B cell (primary cell): ENCODE data around the gene BCL10. TPM values are rescaled to one million over a fixed set of nuclear protein-coding genes. Genes with fewer than 3 reads are reported as not detected.
A peak's percentile ranks its signal among the peaks of the same experiment; 100 is the strongest.

Experiments
- ATAC-seq: fragments of 200-7000 bp; cut with Tn5 transposase; one replicate; pipeline ENCODE4 v1.10.0; 2021; ENCODE audit warnings: low read depth, mild to moderate bottlenecking, moderate number of reproducible peaks, moderate library complexity
- CTCF ChIA-PET: fragments of 350-600 bp; sonication (Branson Sonifier 250); formaldehyde crosslinking; loops from one replicate; lab custom pipeline; 2021; ENCODE audit warnings: antibody characterized with exemption, inconsistent platforms; lab: Charles Lee
- POLR2A ChIA-PET: fragments of 350-600 bp; sonication (Branson Sonifier 250); formaldehyde crosslinking; loops from one replicate; lab custom pipeline; 2021; ENCODE audit warnings: antibody characterized with exemption; lab: Charles Lee
- DNase-seq: peaks from one replicate; pipeline ENCODE4 v3.0.0; 2013
- H2AFZ ChIP-seq: 2 replicates; pipeline ENCODE4 v1.6.1; 2012; ENCODE audit warnings: mild to moderate bottlenecking, low read depth, low read length; ENCODE audit not compliant: insufficient read depth, poor library complexity, severe bottlenecking
- H3K27ac ChIP-seq, 2 donors: 1 replicate in 1 of 2; 2 replicates in 1 of 2; pipeline ENCODE4 v1.5.1; 2012 to 2013; ENCODE audit warnings: low read length in 2 of 2, mild to moderate bottlenecking in 2 of 2, moderate library complexity in 1 of 2
- H3K27me3 ChIP-seq, 4 experiments: fragments of 200-600 bp in 1 of 4; sonication (generic) in 1 of 4; replicated peaks in 1 of 4; 1 replicate in 2 of 4; 2 replicates in 2 of 4; pipeline versions ENCODE4 v1.6.1 to v1.7.0; 2013 to 2016; ENCODE audit warnings: low read length in 3 of 4, mild to moderate bottlenecking in 2 of 4, mixed read lengths in 1 of 4, moderate library complexity in 1 of 4; ENCODE audit not compliant: insufficient read depth in 4 of 4, control insufficient read depth in 3 of 4; ENCODE audit errors: control extremely low read depth in 1 of 4
- H3K36me3 ChIP-seq, 2 experiments: replicated peaks in 1 of 2; 1 replicate in 1 of 2; 2 replicates in 1 of 2; pipeline versions ENCODE4 v1.6.1 to v1.7.1; 2013; ENCODE audit warnings: low read length in 1 of 2; ENCODE audit not compliant: insufficient read depth in 2 of 2, control insufficient read depth in 1 of 2; ENCODE audit errors: control extremely low read depth in 1 of 2, extremely low read depth in 1 of 2
- H3K4me1 ChIP-seq, 2 donors: fragments of 200-600 bp in 1 of 2; sonication (generic) in 1 of 2; 1 replicate in 1 of 2; 2 replicates in 1 of 2; pipeline versions ENCODE4 v1.5.1 to v1.6.1; 2013 to 2017; ENCODE audit warnings: low read length in 2 of 2; ENCODE audit not compliant: control insufficient read depth in 2 of 2, insufficient read depth in 2 of 2
- H3K4me2 ChIP-seq: replicated peaks from 2 replicates; pipeline ENCODE3; 2012; ENCODE audit warnings: mild to moderate bottlenecking, low read depth, low read length; ENCODE audit not compliant: poor library complexity, severe bottlenecking
- H3K4me3 ChIP-seq, 5 experiments: fragments of 200-600 bp in 1 of 5; sonication (generic) in 1 of 5; 1 replicate in 3 of 5; 2 replicates in 2 of 5; pipeline versions ENCODE4 v1.5.1 to v1.7.0; 2011 to 2016; ENCODE audit warnings: low read length in 4 of 5, mild to moderate bottlenecking in 4 of 5, low read depth in 2 of 5, control low read depth in 1 of 5, moderate library complexity in 1 of 5; ENCODE audit not compliant: insufficient read depth in 1 of 5; ENCODE audit errors: control extremely low read depth in 1 of 5, extremely low read depth in 1 of 5
- H3K79me2 ChIP-seq: fragments of 200-600 bp; sonication (generic); one replicate; pipeline ENCODE4 v1.6.0; 2016; ENCODE audit warnings: low read length; ENCODE audit not compliant: control insufficient read depth, insufficient read depth
- H3K9ac ChIP-seq: fragments of 200-600 bp; sonication (generic); 2 replicates; pipeline ENCODE4 v1.6.1; 2017; ENCODE audit warnings: mild to moderate bottlenecking, low read length, moderate library complexity
- H3K9me3 ChIP-seq, 3 donors: one replicate each; pipeline versions ENCODE4 v1.6.1 to v1.7.1; 2013; ENCODE audit warnings: low read length in 2 of 3; ENCODE audit not compliant: control insufficient read depth in 2 of 3, insufficient read depth in 1 of 3; ENCODE audit errors: control extremely low read depth in 1 of 3
- H4K20me1 ChIP-seq: 2 replicates; pipeline ENCODE4 v1.6.0; 2012; ENCODE audit warnings: mild to moderate bottlenecking, low read length; ENCODE audit not compliant: insufficient read depth, control insufficient read depth, poor library complexity, severe bottlenecking
- H3K27ac Mint-ChIP-seq: one replicate; pipeline ENCODE4 v1.8.0; 2021; ENCODE audit warnings: mixed read lengths
- H3K27me3 Mint-ChIP-seq: one replicate; pipeline ENCODE4 v1.8.0; 2021; ENCODE audit warnings: mixed read lengths
- H3K4me1 Mint-ChIP-seq: one replicate; pipeline ENCODE4 v1.8.0; 2021; ENCODE audit warnings: mixed read lengths
- H3K4me3 Mint-ChIP-seq: one replicate; pipeline ENCODE4 v1.8.0; 2021; ENCODE audit warnings: mixed read lengths
- H3K9me3 Mint-ChIP-seq: one replicate; pipeline ENCODE4 v1.8.0; 2022; ENCODE audit warnings: mixed read lengths; ENCODE audit not compliant: insufficient read depth
- CTCF ChIP-seq: fragments of 200-600 bp; IDR thresholded peaks from one replicate; pipeline ENCODE4 v1.8.0; 2022; ENCODE audit warnings: antibody characterized with exemption, mild to moderate bottlenecking
- EZH2 ChIP-seq: IDR thresholded peaks from 2 replicates; pipeline ENCODE4 v1.6.1; 2012; ENCODE audit warnings: borderline replicate concordance, low read depth, mild to moderate bottlenecking, moderate library complexity, low read length; ENCODE audit not compliant: insufficient read depth, poor library complexity, severe bottlenecking
- WGBS: methylation state at CpG from one replicate; pipeline ENCODE4 v1.1.5; 2013; ENCODE audit warnings: missing lambda C conversion rate; ENCODE audit not compliant: insufficient coverage; 5-methylcytosine and 5-hydroxymethylcytosine counted together
- intact Hi-C: fragments of 100-400 bp; cut with micrococcal nuclease; formaldehyde crosslinking; loops from one replicate; pipeline ENCODE4 v1.10.0; 2022
- polyA plus RNA-seq: library from polyadenylated mRNA; depleted of rRNA; stranded (reverse); fragments of >200 nt; gene quantifications from 2 replicates; pipeline ENCODE4 v1.2.3, GENCODE V29; 2012
- total RNA-seq, 2 donors: library from RNA; stranded (reverse); fragments of 120-200 nt in 1 of 2; gene quantifications; 1 replicate in 1 of 2; 2 replicates in 1 of 2; pipeline versions ENCODE4 v1.2.3 to v1.2.4, GENCODE V29; 2013 to 2022

The BCL10 gene
- total and polyA plus RNA-seq, 2 donors (not counting 1 experiment from before 2014, with no cell fraction given) = 26.2 to 60.5 TPM

GRCh38 chr1:85240643-85241042, 35.8 kb downstream of the BCL10 start:
- Histone ChIP-seq H3K9ac (no peak overlapping the region), H3K4me2 (no peak overlapping the region), H3K36me3 (no peaks in the 10 kb centered on the region), H2AFZ (peak overlapping the region; percentile 14), H3K27ac (no peak overlapping the region), H3K27me3 (peaks cover 0 to 7% (median 4%) of the 10 kb centered on the region in 4 experiments), H4K20me1 (no peaks in the 10 kb centered on the region), H3K4me1 (no peaks in the 10 kb centered on the region), H3K9me3 (no peaks in the 10 kb centered on the region), H3K4me3 (no peak overlapping the region), H3K79me2 (no peaks in the 10 kb centered on the region)
- Mint-ChIP-seq H3K27me3 (peaks cover 14% of the 10 kb centered on the region), H3K4me1 (peaks cover 1% of the 10 kb centered on the region), H3K27ac (no peak overlapping the region), H3K9me3 (no peaks in the 10 kb centered on the region), H3K4me3 (no peak overlapping the region)
- DNase-seq (no peak), ATAC-seq (no peak)
- intact Hi-C loops = no loop called here
- no CpG with 5 or more reads among the region's 1 CpG for WGBS
- TF ChIP-seq EZH2 (no peak), CTCF (no peak)
- ChIA-PET CTCF (interaction anchor here (1.6 kb wide), 1 partner anchor 296 kb away, joined by 10 read pairs; no protein-coding TSS in a partner anchor), POLR2A (no interaction called here)

- Histone ChIP-seq H3K27ac (no peak overlapping the region), H3K36me3 (no peaks in the 10 kb centered on the region), H3K4me3 (no peak overlapping the region), H3K27me3 (peaks cover 0 to 7% (median 4%) of the 10 kb centered on the region in 4 experiments), H3K79me2 (no peaks in the 10 kb centered on the region), H3K9me3 (no peaks in the 10 kb centered on the region), H3K9ac (no peak overlapping the region), H3K4me2 (no peak overlapping the region), H3K4me1 (no peaks in the 10 kb centered on the region), H2AFZ (peak overlapping the region; percentile 14), H4K20me1 (no peaks in the 10 kb centered on the region)
- Mint-ChIP-seq H3K9me3 (no peaks in the 10 kb centered on the region), H3K4me1 (peaks cover 1% of the 10 kb centered on the region), H3K27ac (no peak overlapping the region), H3K27me3 (peaks cover 15% of the 10 kb centered on the region), H3K4me3 (no peak overlapping the region)
- CTCF ChIA-PET = interaction anchor here (1.6 kb wide), 1 partner anchor 295 kb away, joined by 10 read pairs; no protein-coding TSS in a partner anchor
- WGBS = no CpG with 5 or more reads among the region's 1 CpG
- intact Hi-C loops = no loop called here
- TF ChIP-seq EZH2 (no peak), CTCF (no peak)
- no peak for ATAC-seq
- no peak for DNase-seq
- POLR2A ChIA-PET = no interaction called here
Observed at GRCh38 chr1:85240174-85240601, 36.2 kb downstream of the BCL10 start.
